GM21447 (cell line): Measurements from ENCODE around the gene MALAT1.

Experiments
- ATAC-seq: cut with Tn5 transposase; IDR thresholded peaks from one replicate; pipeline ENCODE4 v1.9.1; 2021; ENCODE audit not compliant: unreplicated experiment

MALAT1 gene

GRCh38 chr11:65554842-65555430 is 56.1 kb downstream of the MALAT1 start:
- ATAC-seq = no peak

DNA sequence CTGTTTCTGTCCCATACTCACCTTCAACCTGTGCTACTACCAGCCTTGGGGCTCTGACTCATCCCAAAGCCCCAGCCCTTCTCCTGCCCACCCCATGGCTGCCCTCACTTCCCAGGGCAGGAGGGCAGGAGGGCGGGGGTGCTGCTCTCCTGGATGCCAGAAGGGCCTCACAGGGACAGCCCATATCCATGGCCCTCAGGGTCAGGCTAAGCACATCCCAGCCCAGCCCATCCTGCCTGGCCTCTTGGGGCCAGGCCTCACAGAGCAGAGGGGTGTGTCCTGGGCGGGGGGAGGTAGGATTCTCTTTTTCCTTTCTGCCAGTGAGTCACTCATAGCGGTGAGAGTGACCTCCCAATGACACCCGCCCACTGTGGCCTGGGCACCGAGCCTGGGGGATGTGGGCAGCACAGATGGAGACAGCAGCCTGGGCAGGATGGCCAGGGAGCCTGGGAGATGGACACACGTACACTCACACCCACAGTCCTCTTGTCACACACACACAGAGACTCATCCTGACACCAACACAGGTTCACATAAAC is 56.9 kb downstream of the MALAT1 start:
- ATAC-seq = no peak
